ENCODE results near the gene AFF2.
A peak's percentile ranks its signal among the peaks of the same experiment; 100 is the strongest.

Gene AFF2

DNA sequence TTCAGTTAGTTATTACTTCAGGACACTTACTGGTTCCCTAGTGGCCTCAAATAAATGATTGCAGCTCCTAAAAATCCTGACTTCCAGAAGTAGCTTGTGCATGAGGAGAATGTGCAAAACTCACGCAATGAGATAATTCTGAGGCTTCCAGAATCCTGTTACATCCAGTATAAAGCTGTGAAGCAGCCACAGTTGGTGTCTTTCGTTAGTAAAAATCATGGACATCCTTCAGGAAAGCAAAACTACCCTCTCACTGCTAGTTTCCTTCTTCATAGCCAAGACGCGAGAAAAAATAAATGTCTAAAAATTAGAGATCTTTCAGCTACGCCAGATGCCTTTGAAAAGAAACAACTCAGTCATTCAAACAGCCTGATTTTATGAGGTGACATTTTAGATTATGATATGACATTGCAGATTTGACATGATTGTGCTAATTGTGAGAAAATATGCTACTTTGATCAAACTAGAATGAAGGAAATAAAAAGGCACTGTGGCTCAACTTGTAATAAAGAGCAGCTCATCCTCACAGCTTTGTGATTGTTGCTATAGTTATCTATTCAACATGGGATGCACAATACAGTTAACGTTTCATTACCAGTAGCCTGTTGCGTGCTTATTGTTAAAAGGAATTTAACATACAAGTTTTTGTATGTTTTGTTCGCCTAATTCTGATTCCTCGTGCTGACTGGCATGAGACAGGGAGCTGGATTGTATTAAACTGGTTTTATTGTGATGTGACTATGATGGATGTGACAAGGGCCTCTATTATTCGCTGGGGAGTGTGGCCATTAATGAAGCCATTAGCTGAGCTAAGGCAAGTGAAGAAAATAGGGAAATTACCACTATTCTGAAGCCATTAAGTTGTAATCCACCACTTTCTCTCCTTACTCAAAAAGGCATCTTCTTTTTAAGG is 40.5 kb downstream of the AFF2 start:
- Histone ChIP-seq H3K27me3 (ENCODE audit: insufficient read depth, low read depth) (no peaks in the 10 kb centered on the region), H3K4me1 (ENCODE audit: low read depth, poor library complexity, severe bottlenecking) (no peaks in the 10 kb centered on the region), H3K4me3 (IDR thresholded peaks at IDR 0.05; ENCODE audit: insufficient read depth, low read depth, low read length) (no peak overlapping the region), H4K20me1 (ENCODE audit: insufficient read depth) (no peaks in the 10 kb centered on the region), H3K4me2 (no peak overlapping the region), H3K27ac (no peak overlapping the region), H3K36me3 (ENCODE audit: insufficient read depth) (no peaks in the 10 kb centered on the region), H3K9ac (no peak overlapping the region), H3K79me2 (ENCODE audit: insufficient read depth, low read depth) (no peaks in the 10 kb centered on the region), H2AFZ (ENCODE audit: low read depth) (no peak overlapping the region)
- TF ChIP-seq CTCF (conservative IDR thresholded peaks at IDR 0.05; ENCODE audit: low read depth, low read length), result no peak

DNA sequence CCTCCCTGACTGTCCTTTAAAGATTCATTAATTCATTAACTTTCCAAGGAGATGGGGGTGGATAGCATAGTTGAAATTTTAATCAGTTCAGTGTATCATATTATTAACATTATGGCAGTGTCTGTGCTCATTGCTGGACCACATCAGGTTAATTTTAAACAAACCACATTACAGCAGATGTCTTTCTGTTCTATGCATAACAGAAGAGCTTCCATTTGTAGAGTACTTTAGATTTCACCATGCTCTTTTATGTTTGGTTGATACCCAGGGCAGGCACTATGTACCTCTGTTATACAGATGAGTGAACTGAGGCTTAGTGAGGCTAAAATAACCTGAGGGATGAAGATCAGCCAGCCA is 41.1 kb downstream of the AFF2 start:
- no peaks in the 10 kb centered on the region for H3K27me3 ChIP-seq (ENCODE audit: insufficient read depth, low read depth)
- H3K79me2 ChIP-seq (ENCODE audit: insufficient read depth, low read depth), result no peaks in the 10 kb centered on the region
- no peak overlapping the region for H2AFZ ChIP-seq (ENCODE audit: low read depth)
- H3K4me2 ChIP-seq, result no peak overlapping the region
- H4K20me1 ChIP-seq (ENCODE audit: insufficient read depth), result no peaks in the 10 kb centered on the region
- no peak overlapping the region for H3K4me3 ChIP-seq (IDR thresholded peaks at IDR 0.05; ENCODE audit: insufficient read depth, low read depth, low read length)
- no peak for TF ChIP-seq CTCF (conservative IDR thresholded peaks at IDR 0.05; ENCODE audit: low read depth, low read length)
- no peak overlapping the region for H3K9ac ChIP-seq
- no peaks in the 10 kb centered on the region for H3K36me3 ChIP-seq (ENCODE audit: insufficient read depth)
- no peaks in the 10 kb centered on the region for H3K4me1 ChIP-seq (ENCODE audit: low read depth, poor library complexity, severe bottlenecking)
- no peak overlapping the region for H3K27ac ChIP-seq

DNA sequence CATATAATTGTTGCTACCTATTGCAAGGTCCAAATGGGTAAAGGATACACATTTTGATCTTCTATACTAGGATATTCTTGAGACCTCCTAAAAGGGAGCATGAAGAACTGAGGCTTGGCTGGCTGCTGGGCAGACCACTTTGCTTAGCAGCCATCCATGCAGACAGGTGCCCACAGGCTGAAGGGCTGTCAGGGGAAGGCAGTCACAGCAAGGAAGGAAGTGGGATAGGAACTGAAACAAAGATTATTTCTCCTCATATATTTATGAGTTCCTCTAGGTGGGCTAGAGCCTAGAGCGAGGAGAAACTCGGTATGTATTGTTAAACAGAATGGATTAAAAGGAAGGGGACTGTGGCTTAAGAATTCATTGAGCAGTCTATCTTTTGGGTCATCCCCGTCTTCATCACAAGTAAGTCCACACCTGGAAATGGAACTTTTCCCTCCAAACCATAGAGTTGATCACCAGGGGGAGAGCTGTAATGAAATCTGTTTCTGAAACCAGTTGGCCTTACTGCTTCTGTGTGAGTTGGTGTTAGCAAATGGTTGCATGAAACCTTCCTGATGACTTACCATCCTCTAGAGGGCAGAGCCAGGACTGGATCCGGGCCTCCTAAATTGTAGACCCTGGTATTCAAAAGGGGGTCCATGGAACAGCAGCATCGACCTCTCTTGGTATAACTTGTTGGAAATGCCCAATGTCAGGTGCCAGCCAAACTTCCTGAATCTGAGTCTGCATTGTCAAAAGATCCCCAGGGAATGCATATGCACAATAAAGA is 42.3 kb downstream of the AFF2 start:
- Histone ChIP-seq H3K27ac (no peak overlapping the region), H3K4me2 (no peak overlapping the region), H2AFZ (ENCODE audit: low read depth) (no peak overlapping the region), H4K20me1 (ENCODE audit: insufficient read depth) (no peaks in the 10 kb centered on the region), H3K27me3 (ENCODE audit: insufficient read depth, low read depth) (no peaks in the 10 kb centered on the region), H3K36me3 (ENCODE audit: insufficient read depth) (no peaks in the 10 kb centered on the region), H3K79me2 (ENCODE audit: insufficient read depth, low read depth) (no peaks in the 10 kb centered on the region), H3K9ac (no peak overlapping the region), H3K4me3 (IDR thresholded peaks at IDR 0.05; ENCODE audit: insufficient read depth, low read depth, low read length) (no peak overlapping the region), H3K4me1 (ENCODE audit: low read depth, poor library complexity, severe bottlenecking) (no peaks in the 10 kb centered on the region)
- no peak for TF ChIP-seq CTCF (conservative IDR thresholded peaks at IDR 0.05; ENCODE audit: low read depth, low read length)

GRCh38 chrX:148552775-148553174 is 52.4 kb downstream of the AFF2 start:
- peaks cover 18% of the 10 kb centered on the region for H3K4me1 ChIP-seq (ENCODE audit: low read depth, poor library complexity, severe bottlenecking)
- H3K4me2 ChIP-seq, result no peak overlapping the region
- no peak overlapping the region for H3K4me3 ChIP-seq (IDR thresholded peaks at IDR 0.05; ENCODE audit: insufficient read depth, low read depth, low read length)
- H4K20me1 ChIP-seq (ENCODE audit: insufficient read depth), result no peaks in the 10 kb centered on the region
- no peak overlapping the region for H2AFZ ChIP-seq (ENCODE audit: low read depth)
- H3K27ac ChIP-seq, result no peak overlapping the region
- no peaks in the 10 kb centered on the region for H3K79me2 ChIP-seq (ENCODE audit: insufficient read depth, low read depth)
- TF ChIP-seq CTCF (conservative IDR thresholded peaks at IDR 0.05; ENCODE audit: low read depth, low read length), result peak; percentile 44
- H3K27me3 ChIP-seq (ENCODE audit: insufficient read depth, low read depth), result no peaks in the 10 kb centered on the region
- H3K36me3 ChIP-seq (ENCODE audit: insufficient read depth), result no peaks in the 10 kb centered on the region
- no peak overlapping the region for H3K9ac ChIP-seq
